GM18861 (cell line): ENCODE data around the gene TSLP.

ENCODE experiments used
- ATAC-seq: cut with Tn5 transposase; IDR thresholded peaks from one replicate; pipeline ENCODE4 v1.9.1; 2021; ENCODE audit not compliant: unreplicated experiment

Gene TSLP

GRCh38 chr5:111071413-111071812 is at the start of gene TSLP:
Gene TSLP, plus strand, starts transcription at chr5:111071713. Its CDS starts 178 bp downstream, at chr5:111071891.
- no peak for ATAC-seq

- no peak for ATAC-seq
Measured at GRCh38 chr5:111022301-111022700, 49.2 kb upstream of the TSLP start.

GRCh38 chr5:111028865-111029264 is 42.6 kb upstream of the TSLP start:
- ATAC-seq, result no peak

GRCh38 chr5:111043712-111044506 is 27.6 kb upstream of the TSLP start:
- ATAC-seq, result no peak

GRCh38 chr5:111058064-111058463 is 13.4 kb upstream of the TSLP start:
- no peak for ATAC-seq

GRCh38 chr5:111060169-111060568 is 11.3 kb upstream of the TSLP start:
- ATAC-seq, result no peak

GRCh38 chr5:111061618-111062017 is 9.9 kb upstream of the TSLP start:
- ATAC-seq, result no peak

- no peak for ATAC-seq
Measured at GRCh38 chr5:111063709-111064322, 7.7 kb upstream of the TSLP start.

GRCh38 chr5:111066261-111066938 is 5.1 kb upstream of the TSLP start:
- no peak for ATAC-seq

- no peak for ATAC-seq
Measured at GRCh38 chr5:111068213-111068612, 3.3 kb upstream of the TSLP start.

- ATAC-seq, result no peak
Measured at GRCh38 chr5:111069839-111070238, 1.7 kb upstream of the TSLP start.

- no peak for ATAC-seq
Measured at GRCh38 chr5:111070272-111071134, 1.0 kb upstream of the TSLP start.

GRCh38 chr5:111072949-111073682 is 1.6 kb downstream of the TSLP start:
- ATAC-seq, result peak; percentile 49

- ATAC-seq, result no peak
Measured at GRCh38 chr5:111074244-111074643, 2.7 kb downstream of the TSLP start.

GRCh38 chr5:111075520-111075919 is 4.0 kb downstream of the TSLP start:
- no peak for ATAC-seq

- ATAC-seq, result no peak
Measured at GRCh38 chr5:111076091-111076490, 4.6 kb downstream of the TSLP start.

- ATAC-seq, result no peak
Measured at GRCh38 chr5:111077678-111078077, 6.2 kb downstream of the TSLP start.

GRCh38 chr5:111079846-111080245 is 8.3 kb downstream of the TSLP start:
- no peak for ATAC-seq

- no peak for ATAC-seq
Measured at GRCh38 chr5:111083323-111083722, 11.8 kb downstream of the TSLP start.

- ATAC-seq, result peak; percentile 92
Measured at GRCh38 chr5:111092062-111092853, 20.7 kb downstream of the TSLP start, which contains the start of gene WDR36. Gene WDR36, plus strand, starts transcription at chr5:111092348. Its CDS starts 109 bp downstream, at chr5:111092457.
